ENCODE measurements around the gene CCDC38.

GRCh38 chr12:95940514-95940913, 1.9 kb downstream of the CCDC38 start:
- no peak for TF ChIP-seq CTCF (IDR thresholded peaks at IDR 0.05)
- no peak for TF ChIP-seq POLR2A (IDR thresholded peaks at IDR 0.05)

Data from prostate gland (tissue), 2 donors.